Measurements from ENCODE around the gene TAC4. TPM values are rescaled to one million over a fixed set of nuclear protein-coding genes. Genes with fewer than 3 reads are reported as not detected.
A peak's percentile ranks its signal among the peaks of the same experiment; 100 is the strongest.

The TAC4 gene
- total RNA-seq, 1 experiment from 2014 or later, result not detected

DNA sequence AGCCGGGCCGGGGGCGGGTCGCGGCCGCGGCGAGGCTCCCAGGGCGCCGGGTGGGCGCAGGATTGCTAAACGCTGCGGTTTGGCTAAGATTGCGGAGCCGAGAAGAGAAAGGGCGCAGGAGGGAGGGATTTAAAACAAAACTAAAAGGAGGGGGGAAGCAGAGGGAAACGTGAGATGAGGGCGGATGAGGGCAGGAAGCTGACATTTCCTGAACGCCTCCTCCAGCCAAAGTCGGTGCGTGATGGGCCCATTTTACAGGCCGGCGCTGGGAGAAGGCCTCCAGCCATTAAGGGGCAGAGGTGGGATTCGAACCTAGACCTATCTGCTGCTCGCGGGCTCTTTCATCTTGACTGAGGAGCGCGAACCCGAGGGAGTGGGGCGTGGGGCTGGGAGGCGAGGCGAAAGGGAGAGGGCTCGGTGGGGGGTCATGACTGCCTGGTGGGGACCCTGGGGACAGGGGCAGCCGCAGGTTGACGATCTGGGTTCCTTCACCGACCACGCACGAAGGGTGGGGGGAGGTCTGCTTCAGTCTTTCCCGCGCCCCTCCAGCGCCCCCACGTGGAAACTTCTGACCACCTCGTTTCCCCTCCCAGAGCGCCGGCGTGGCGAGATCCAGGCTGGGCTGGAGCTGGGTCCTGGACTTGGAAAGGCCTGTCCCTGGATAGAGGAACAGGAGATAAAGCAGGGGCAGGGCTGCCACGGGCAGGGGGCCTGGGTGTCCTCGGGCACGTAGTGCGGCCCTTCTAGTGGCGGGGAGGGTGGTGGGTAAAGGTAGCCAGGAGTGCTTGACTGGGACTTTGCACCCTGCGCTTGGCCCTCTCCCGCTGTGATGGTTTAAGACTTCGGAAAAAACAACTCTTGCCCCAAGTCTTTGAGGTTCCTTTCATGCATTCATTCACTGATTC, 3.8 kb upstream of the TAC4 start:
- Histone ChIP-seq H3K9me3 (ENCODE audit: control insufficient read depth, low read depth, low read length) (no peaks in the 10 kb centered on the region), H3K56ac (ENCODE audit: insufficient read length, low read depth, low read length) (no peak overlapping the region), H2AFZ (ENCODE audit: low read length) (no peak overlapping the region), H3K18ac (ENCODE audit: insufficient read length, low read depth, low read length) (no peak overlapping the region), H3K27me3 (ENCODE audit: insufficient read depth, low read length) (no peaks in the 10 kb centered on the region; the same call in 1 of the 2 replicates), H3K27ac (ENCODE audit: insufficient read length, low read depth, low read length) (no peak overlapping the region), H4K8ac (replicated peaks; ENCODE audit: insufficient read length, low read depth, low read length) (no peak overlapping the region), H3K79me2 (ENCODE audit: insufficient read depth, low read length) (no peaks in the 10 kb centered on the region), H2BK20ac (ENCODE audit: low read depth, low read length, poor library complexity, severe bottlenecking) (no peak overlapping the region), H3K4me1 (ENCODE audit: insufficient read depth, low read length) (no peaks in the 10 kb centered on the region), H3K23ac (ENCODE audit: insufficient read length, low read depth, low read length) (no peak overlapping the region), H3K23me2 (ENCODE audit: insufficient read length, low read depth, low read length, poor library complexity, severe bottlenecking) (peaks cover 3% of the 10 kb centered on the region), H3K79me1 (ENCODE audit: insufficient read depth, low read depth, low read length, poor library complexity, severe bottlenecking) (no peaks in the 10 kb centered on the region), H3K4ac (ENCODE audit: low read depth, low read length) (no peak overlapping the region), H3K9ac (ENCODE audit: extremely low read depth, insufficient read length, low read length) (no peak overlapping the region), H3K4me2 (ENCODE audit: insufficient read depth, insufficient read length, low read length) (peak overlapping the region; percentile 46), H4K20me1 (ENCODE audit: control insufficient read depth, insufficient read depth, insufficient read length) (no peaks in the 10 kb centered on the region), H3T11ph (ENCODE audit: low read length) (no peak overlapping the region), H3K14ac (ENCODE audit: insufficient read depth, low read length) (no peak overlapping the region), H2BK15ac (ENCODE audit: low read depth, low read length) (no peak overlapping the region), H2AK5ac (ENCODE audit: insufficient read length, low read length) (no peak overlapping the region), H4K5ac (ENCODE audit: insufficient read length, low read depth, low read length) (no peak overlapping the region), H4K91ac (ENCODE audit: insufficient read length, low read depth, low read length) (no peak overlapping the region), H2BK120ac (ENCODE audit: low read depth, low read length, poor library complexity, severe bottlenecking) (no peak overlapping the region), H2BK12ac (ENCODE audit: insufficient read length, low read depth, low read length) (no peak overlapping the region), H2BK5ac (ENCODE audit: insufficient read length, low read length) (no peak overlapping the region)
- TF ChIP-seq CTCF (conservative IDR thresholded peaks at IDR 0.05), result peak; percentile 88
- H3K4me1 Mint-ChIP-seq, result peaks cover 14 to 25% of the 10 kb centered on the region in 2 experiments
- 0 out of 7 replicates have a peak overlapping the region, but pooled peaks of 1 of the 3 experiments have one; percentile 21 for H3K27ac Mint-ChIP-seq
- WGBS (ENCODE audit: extremely low coverage, insufficient read length, low lambda C conversion rate), result no CpG with 5 or more reads among the region's 55 CpGs
- H3K4me3 Mint-ChIP-seq, result peak overlapping the region; percentile 72 to 83
- DNase-seq, result peak; percentile 86
- peaks cover 65% of the 10 kb centered on the region for H3K27me3 Mint-ChIP-seq (ENCODE audit: low read depth)
- H3K36me3 Mint-ChIP-seq (ENCODE audit: insufficient read depth in 1 of 3, low read depth in 3 of 3), result peaks cover 0 to 3% (median 0%) of the 10 kb centered on the region in 3 experiments; a peak in 1 of 7 replicates
- H3K9me3 Mint-ChIP-seq, result no peaks in the 10 kb centered on the region
